GM12878 (cell line): ENCODE data around the gene ASAP2. TPM values are rescaled to one million over a fixed set of nuclear protein-coding genes. Genes with fewer than 3 reads are reported as not detected.

Source experiments
- ATAC-seq: fragments of 200-7000 bp; cut with Tn5 transposase; 3 replicates; pipeline ENCODE4 v1.9.1; 2020; ENCODE audit warnings: mild to moderate bottlenecking, moderate library complexity
- BruUV-seq: library from RNA; stranded (reverse); fragments of 400-500 nt; replicated peaks from 2 replicates; lab custom pipeline; 2021; lab: Mats Ljungman, UMichigan
- CTCF ChIA-PET: fragments of 300-600 bp; sonication (Branson Sonifier 250); formaldehyde crosslinking; extraction: SDS; loops from one replicate; lab custom pipeline; 2021; ENCODE audit warnings: inconsistent platforms; lab: Yijun Ruan, JAX
- POLR2A ChIA-PET: fragments of 350-600 bp; formaldehyde crosslinking; extraction: SDS; loops from one replicate; lab custom pipeline; 2021; ENCODE audit warnings: inconsistent platforms; lab: Charles Lee
- RAD21 ChIA-PET: fragments of 300-600 bp; sonication (Branson Sonifier 250); formaldehyde crosslinking; loops from one replicate; lab custom pipeline; 2023; ENCODE audit warnings: antibody characterized with exemption; ENCODE audit not compliant: unreplicated experiment; lab: Charles Lee
- SMC1A ChIA-PET: fragments of 300-600 bp; sonication (Branson Sonifier 250); formaldehyde crosslinking; loops from one replicate; lab custom pipeline; 2023; ENCODE audit not compliant: unreplicated experiment, uncharacterized antibody; lab: Charles Lee
- DNase-seq: peaks from one replicate; pipeline ENCODE4 v3.0.0-alpha.2; 2011; ENCODE audit warnings: low read depth, low spot score
- FAIRE-seq: peaks from 3 replicates; lab custom pipeline; 2011; peaks lifted over from hg19 to GRCh38; lab: Jason Lieb, UNC
- H2AFZ ChIP-seq: 2 replicates; pipeline ENCODE4 v1.6.0; 2011; ENCODE audit warnings: low read depth, low read length, control low read depth; ENCODE audit not compliant: control insufficient read depth
- H3K27ac ChIP-seq: 2 replicates; pipeline ENCODE4 v1.5.1; 2011; ENCODE audit warnings: control low read depth; ENCODE audit not compliant: control insufficient read depth, insufficient read depth
- H3K27me3 ChIP-seq, 2 experiments: replicated peaks in 1 of 2; 2 replicates each; pipeline versions ENCODE4 v1.6.0 to v1.6.1; 2011; ENCODE audit warnings: low read length in 1 of 2; ENCODE audit not compliant: control insufficient read depth in 2 of 2, insufficient read depth in 2 of 2
- H3K36me3 ChIP-seq, 2 experiments: 2 replicates each; pipeline ENCODE4 v1.5.1; 2011; ENCODE audit warnings: low read length in 1 of 2; ENCODE audit not compliant: control insufficient read depth in 2 of 2, insufficient read depth in 2 of 2
- H3K4me1 ChIP-seq: 2 replicates; pipeline ENCODE4 v1.6.1; 2011; ENCODE audit warnings: mild to moderate bottlenecking, low read length, moderate library complexity, mixed read lengths; ENCODE audit not compliant: control insufficient read depth, insufficient read depth
- H3K4me2 ChIP-seq: 2 replicates; pipeline ENCODE4 v1.6.0; 2011; ENCODE audit warnings: control low read depth; ENCODE audit not compliant: control insufficient read depth, insufficient read depth
- H3K4me3 ChIP-seq: fragments of 200-600 bp; sonication (generic); 2 replicates; pipeline ENCODE4 v1.5.1; 2016
- H3K79me2 ChIP-seq: 2 replicates; pipeline ENCODE4 v1.6.0; 2011; ENCODE audit warnings: low read length; ENCODE audit not compliant: control insufficient read depth, insufficient read depth
- H3K9ac ChIP-seq: 2 replicates; pipeline ENCODE4 v1.8.0; 2011; ENCODE audit warnings: low read length, control low read depth, mixed read lengths; ENCODE audit not compliant: control insufficient read depth, insufficient read depth
- H3K9me3 ChIP-seq: replicated peaks from 3 replicates; pipeline ENCODE4 v1.5.1; 2011; ENCODE audit warnings: mild to moderate bottlenecking, low read length; ENCODE audit not compliant: control insufficient read depth, insufficient read depth
- H4K20me1 ChIP-seq: 2 replicates; pipeline ENCODE4 v1.6.0; 2011; ENCODE audit not compliant: control insufficient read depth, insufficient read depth
- BACH1 ChIP-seq: fragments of 450-650 bp; IDR thresholded peaks from 2 replicates; pipeline ENCODE4 v1.6.1; 2017; ENCODE audit warnings: mild to moderate bottlenecking, borderline replicate concordance
- CREM ChIP-seq: IDR thresholded peaks from 2 replicates; pipeline ENCODE4 v1.6.1; 2014; ENCODE audit warnings: antibody characterized with exemption, low read depth
- FOXK2 ChIP-seq: fragments of 450-650 bp; IDR thresholded peaks from 2 replicates; pipeline ENCODE4 v1.6.1; 2017; ENCODE audit warnings: mild to moderate bottlenecking, moderate library complexity
- HDAC6 ChIP-seq: fragments of 200-600 bp; sonication (generic); IDR thresholded peaks from one replicate; pipeline ENCODE4 v1.8.0; 2017; ENCODE audit warnings: antibody characterized with exemption; ENCODE audit not compliant: unreplicated experiment
- MYC ChIP-seq: IDR thresholded peaks from 2 replicates; pipeline ENCODE4 v1.6.1; 2011; ENCODE audit warnings: mild to moderate bottlenecking, low read length, moderate library complexity, inconsistent platforms; ENCODE audit not compliant: insufficient read depth, insufficient replicate concordance, insufficient read length, severe bottlenecking
- SIX5 ChIP-seq: IDR thresholded peaks from 2 replicates; pipeline ENCODE4 v1.6.1; 2011; ENCODE audit warnings: mild to moderate bottlenecking, low read depth, low read length, moderate library complexity; ENCODE audit not compliant: severe bottlenecking
- TARDBP ChIP-seq: IDR thresholded peaks from 2 replicates; pipeline ENCODE4 v1.6.1; 2016; ENCODE audit warnings: borderline replicate concordance
- ZNF207 ChIP-seq: fragments of 450-650 bp; IDR thresholded peaks from 2 replicates; pipeline ENCODE4 v1.6.1; 2014; ENCODE audit warnings: antibody characterized with exemption, mild to moderate bottlenecking, borderline replicate concordance
- ZNF384 ChIP-seq: IDR thresholded peaks from 2 replicates; pipeline ENCODE4 v1.6.1; 2012; ENCODE audit warnings: low read depth, mild to moderate bottlenecking, low read length, improper control_type of control experiment, borderline replicate concordance
- WGBS: methylation state at CpG from one replicate; pipeline ENCODE4 v1.1.6; 2016; ENCODE audit warnings: low lambda C conversion rate; ENCODE audit not compliant: insufficient replicate concordance, insufficient coverage; ENCODE audit errors: missing lambda C conversion rate; 5-methylcytosine and 5-hydroxymethylcytosine counted together
- in situ Hi-C: fragments of 300-500 bp; cut with MboI; formaldehyde crosslinking; loops from 9 replicates; pipeline ENCODE4 v1.14.3; 2018; ENCODE audit warnings: mixed read lengths
- intact Hi-C: fragments of 100-400 bp; cut with micrococcal nuclease; formaldehyde crosslinking; loops from one replicate; pipeline ENCODE4 v1.14.2; 2022; ENCODE audit not compliant: unreplicated experiment
- polyA plus RNA-seq, 11 experiments: library from polyadenylated mRNA; depleted of rRNA in 4 of 11; unstranded in 6 of 11; stranded (reverse) in 5 of 11; fragments of >200 nt; fragmentation: Nextera tagmentation in 4 of 11; fragmentation: Illumina TruSeq in 1 of 11; extraction: Ambion mirVana in 4 of 11; extraction: Trizol in 1 of 11; gene quantifications; 1 replicate in 1 of 11; 2 replicates in 10 of 11; pipeline versions ENCODE4 v1.2.1 to v1.2.3, GENCODE V29; 2011 to 2016; ENCODE audit warnings: inconsistent platforms in 2 of 11, missing spikeins in 2 of 11, low read depth in 1 of 11
- total RNA-seq, 4 experiments: library from RNA; depleted of rRNA in 3 of 4; stranded (reverse); fragments of >200 nt in 3 of 4; fragmentation: Illumina TruSeq in 1 of 4; extraction: Trizol in 1 of 4; gene quantifications; 2 replicates each; pipeline versions ENCODE4 v1.2.1 to v1.2.3, GENCODE V29; 2013 to 2021
- TF ChIP-seq, protein P1 (sequence below): fragments of 450-650 bp; IDR thresholded peaks from 2 replicates; pipeline ENCODE4 v1.6.1; 2017; ENCODE audit warnings: low read depth, mild to moderate bottlenecking, moderate library complexity
- TF ChIP-seq, protein P2 (sequence below): IDR thresholded peaks from 2 replicates; pipeline ENCODE4 v1.6.1; 2011; ENCODE audit warnings: mild to moderate bottlenecking, low read depth, low read length, moderate library complexity; ENCODE audit not compliant: insufficient replicate concordance
- TF ChIP-seq, protein P3 (sequence below): fragments of 450-650 bp; formaldehyde crosslinking; IDR thresholded peaks from 2 replicates; pipeline ENCODE4 v1.4.0; 2022; ENCODE audit warnings: mild to moderate bottlenecking, moderate library complexity
- TF ChIP-seq, protein P4 (sequence below): IDR thresholded peaks from 2 replicates; pipeline ENCODE4 v1.6.1; 2012; ENCODE audit warnings: improper control_type of control experiment, low read depth, low read length; ENCODE audit not compliant: insufficient replicate concordance

Gene ASAP2
- total and polyA plus RNA-seq, 10 of the 15 experiments (the other 5 are each of a cell fraction or from before 2014, with no cell fraction given) = 0.05 to 0.27 (median 0.07) TPM; not detected in 4

DNA sequence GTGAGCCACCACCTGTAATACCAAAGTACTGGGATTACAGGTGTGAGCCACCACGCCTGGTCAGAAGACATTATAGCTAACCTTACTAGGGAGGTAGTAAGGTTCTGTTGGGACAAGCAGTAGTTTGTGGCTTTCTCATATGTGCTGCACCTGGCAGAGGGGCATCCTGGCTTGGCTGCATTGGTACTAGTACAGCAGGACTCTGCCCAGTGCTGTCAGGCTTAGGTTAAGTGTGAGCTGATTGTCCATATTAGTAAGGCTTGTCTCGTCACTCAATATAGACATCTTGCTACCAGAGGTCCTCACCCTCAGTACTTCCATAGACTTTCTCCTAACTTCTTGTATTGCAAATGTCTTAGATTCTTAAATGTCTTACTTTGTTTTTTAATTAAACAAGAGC is 96.1 kb downstream of the ASAP2 start:
- Histone ChIP-seq H3K27me3 (no peaks in the 10 kb centered on the region), H4K20me1 (no peaks in the 10 kb centered on the region), H3K9ac (no peak overlapping the region), H2AFZ (no peak overlapping the region), H3K4me1 (no peaks in the 10 kb centered on the region), H3K27ac (no peak overlapping the region), H3K4me2 (no peak overlapping the region), H3K79me2 (no peaks in the 10 kb centered on the region), H3K36me3 (no peaks in the 10 kb centered on the region), H3K9me3 (no peaks in the 10 kb centered on the region), H3K4me3 (no peak overlapping the region)
- BruUV-seq = no TSS peak
- RAD21 ChIA-PET = no interaction called here
- DNase-seq (no peak), FAIRE-seq (no peak), ATAC-seq (no peak)
- in situ Hi-C loops = no loop called here
- CTCF ChIA-PET = no interaction called here
- intact Hi-C loops = no loop called here
- POLR2A ChIA-PET = no interaction called here
- SMC1A ChIA-PET = no interaction called here
- WGBS = 12% methylated on average over 2 of the region's 2 CpGs
- TF ChIP-seq ZNF207 (no peak), ZNF384 (no peak), FOXK2 (no peak), HDAC6 (no peak), TARDBP (no peak), BACH1 (no peak), MYC (no peak), CREM (no peak), SIX5 (no peak)
- TF ChIP-seq, protein P1, sequence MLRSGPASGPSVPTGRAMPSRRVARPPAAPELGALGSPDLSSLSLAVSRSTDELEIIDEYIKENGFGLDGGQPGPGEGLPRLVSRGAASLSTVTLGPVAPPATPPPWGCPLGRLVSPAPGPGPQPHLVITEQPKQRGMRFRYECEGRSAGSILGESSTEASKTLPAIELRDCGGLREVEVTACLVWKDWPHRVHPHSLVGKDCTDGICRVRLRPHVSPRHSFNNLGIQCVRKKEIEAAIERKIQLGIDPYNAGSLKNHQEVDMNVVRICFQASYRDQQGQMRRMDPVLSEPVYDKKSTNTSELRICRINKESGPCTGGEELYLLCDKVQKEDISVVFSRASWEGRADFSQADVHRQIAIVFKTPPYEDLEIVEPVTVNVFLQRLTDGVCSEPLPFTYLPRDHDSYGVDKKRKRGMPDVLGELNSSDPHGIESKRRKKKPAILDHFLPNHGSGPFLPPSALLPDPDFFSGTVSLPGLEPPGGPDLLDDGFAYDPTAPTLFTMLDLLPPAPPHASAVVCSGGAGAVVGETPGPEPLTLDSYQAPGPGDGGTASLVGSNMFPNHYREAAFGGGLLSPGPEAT = no peak
- TF ChIP-seq, protein P2, sequence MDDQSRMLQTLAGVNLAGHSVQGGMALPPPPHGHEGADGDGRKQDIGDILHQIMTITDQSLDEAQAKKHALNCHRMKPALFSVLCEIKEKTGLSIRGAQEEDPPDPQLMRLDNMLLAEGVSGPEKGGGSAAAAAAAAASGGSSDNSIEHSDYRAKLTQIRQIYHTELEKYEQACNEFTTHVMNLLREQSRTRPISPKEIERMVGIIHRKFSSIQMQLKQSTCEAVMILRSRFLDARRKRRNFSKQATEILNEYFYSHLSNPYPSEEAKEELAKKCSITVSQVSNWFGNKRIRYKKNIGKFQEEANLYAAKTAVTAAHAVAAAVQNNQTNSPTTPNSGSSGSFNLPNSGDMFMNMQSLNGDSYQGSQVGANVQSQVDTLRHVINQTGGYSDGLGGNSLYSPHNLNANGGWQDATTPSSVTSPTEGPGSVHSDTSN = no peak
- TF ChIP-seq, protein P3, sequence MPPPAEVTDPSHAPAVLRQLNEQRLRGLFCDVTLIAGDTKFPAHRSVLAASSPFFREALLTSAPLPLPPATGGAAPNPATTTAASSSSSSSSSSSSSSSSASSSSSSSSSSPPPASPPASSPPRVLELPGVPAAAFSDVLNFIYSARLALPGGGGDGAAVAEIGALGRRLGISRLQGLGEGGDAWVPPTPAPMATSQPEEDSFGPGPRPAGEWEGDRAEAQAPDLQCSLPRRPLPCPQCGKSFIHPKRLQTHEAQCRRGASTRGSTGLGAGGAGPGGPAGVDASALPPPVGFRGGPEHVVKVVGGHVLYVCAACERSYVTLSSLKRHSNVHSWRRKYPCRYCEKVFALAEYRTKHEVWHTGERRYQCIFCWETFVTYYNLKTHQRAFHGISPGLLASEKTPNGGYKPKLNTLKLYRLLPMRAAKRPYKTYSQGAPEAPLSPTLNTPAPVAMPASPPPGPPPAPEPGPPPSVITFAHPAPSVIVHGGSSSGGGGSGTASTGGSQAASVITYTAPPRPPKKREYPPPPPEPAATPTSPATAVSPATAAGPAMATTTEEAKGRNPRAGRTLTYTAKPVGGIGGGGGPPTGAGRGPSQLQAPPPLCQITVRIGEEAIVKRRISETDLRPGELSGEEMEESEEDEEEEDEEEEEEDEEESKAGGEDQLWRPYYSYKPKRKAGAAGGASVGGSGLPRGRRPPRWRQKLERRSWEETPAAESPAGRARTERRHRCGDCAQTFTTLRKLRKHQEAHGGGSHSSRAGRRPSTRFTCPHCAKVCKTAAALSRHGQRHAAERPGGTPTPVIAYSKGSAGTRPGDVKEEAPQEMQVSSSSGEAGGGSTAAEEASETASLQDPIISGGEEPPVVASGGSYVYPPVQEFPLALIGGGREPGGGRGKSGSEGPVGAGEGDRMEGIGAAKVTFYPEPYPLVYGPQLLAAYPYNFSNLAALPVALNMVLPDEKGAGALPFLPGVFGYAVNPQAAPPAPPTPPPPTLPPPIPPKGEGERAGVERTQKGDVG = no peak
- TF ChIP-seq, protein P4, sequence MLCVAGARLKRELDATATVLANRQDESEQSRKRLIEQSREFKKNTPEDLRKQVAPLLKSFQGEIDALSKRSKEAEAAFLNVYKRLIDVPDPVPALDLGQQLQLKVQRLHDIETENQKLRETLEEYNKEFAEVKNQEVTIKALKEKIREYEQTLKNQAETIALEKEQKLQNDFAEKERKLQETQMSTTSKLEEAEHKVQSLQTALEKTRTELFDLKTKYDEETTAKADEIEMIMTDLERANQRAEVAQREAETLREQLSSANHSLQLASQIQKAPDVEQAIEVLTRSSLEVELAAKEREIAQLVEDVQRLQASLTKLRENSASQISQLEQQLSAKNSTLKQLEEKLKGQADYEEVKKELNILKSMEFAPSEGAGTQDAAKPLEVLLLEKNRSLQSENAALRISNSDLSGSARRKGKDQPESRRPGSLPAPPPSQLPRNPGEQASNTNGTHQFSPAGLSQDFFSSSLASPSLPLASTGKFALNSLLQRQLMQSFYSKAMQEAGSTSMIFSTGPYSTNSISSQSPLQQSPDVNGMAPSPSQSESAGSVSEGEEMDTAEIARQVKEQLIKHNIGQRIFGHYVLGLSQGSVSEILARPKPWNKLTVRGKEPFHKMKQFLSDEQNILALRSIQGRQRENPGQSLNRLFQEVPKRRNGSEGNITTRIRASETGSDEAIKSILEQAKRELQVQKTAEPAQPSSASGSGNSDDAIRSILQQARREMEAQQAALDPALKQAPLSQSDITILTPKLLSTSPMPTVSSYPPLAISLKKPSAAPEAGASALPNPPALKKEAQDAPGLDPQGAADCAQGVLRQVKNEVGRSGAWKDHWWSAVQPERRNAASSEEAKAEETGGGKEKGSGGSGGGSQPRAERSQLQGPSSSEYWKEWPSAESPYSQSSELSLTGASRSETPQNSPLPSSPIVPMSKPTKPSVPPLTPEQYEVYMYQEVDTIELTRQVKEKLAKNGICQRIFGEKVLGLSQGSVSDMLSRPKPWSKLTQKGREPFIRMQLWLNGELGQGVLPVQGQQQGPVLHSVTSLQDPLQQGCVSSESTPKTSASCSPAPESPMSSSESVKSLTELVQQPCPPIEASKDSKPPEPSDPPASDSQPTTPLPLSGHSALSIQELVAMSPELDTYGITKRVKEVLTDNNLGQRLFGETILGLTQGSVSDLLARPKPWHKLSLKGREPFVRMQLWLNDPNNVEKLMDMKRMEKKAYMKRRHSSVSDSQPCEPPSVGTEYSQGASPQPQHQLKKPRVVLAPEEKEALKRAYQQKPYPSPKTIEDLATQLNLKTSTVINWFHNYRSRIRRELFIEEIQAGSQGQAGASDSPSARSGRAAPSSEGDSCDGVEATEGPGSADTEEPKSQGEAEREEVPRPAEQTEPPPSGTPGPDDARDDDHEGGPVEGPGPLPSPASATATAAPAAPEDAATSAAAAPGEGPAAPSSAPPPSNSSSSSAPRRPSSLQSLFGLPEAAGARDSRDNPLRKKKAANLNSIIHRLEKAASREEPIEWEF = no peak
